HepG2 (cell line): ENCODE data around the gene ZNF628. TPM values are rescaled to one million over a fixed set of nuclear protein-coding genes. Genes with fewer than 3 reads are reported as not detected.

Source experiments
- ATAC-seq: fragments of 200-7000 bp; cut with Tn5 transposase; 3 replicates; pipeline ENCODE4 v1.9.1; 2020; ENCODE audit warnings: mild to moderate bottlenecking, moderate library complexity
- BruUV-seq: library from RNA; stranded (reverse); fragments of 400-500 nt; replicated peaks from 2 replicates; lab custom pipeline; 2021; lab: Mats Ljungman, UMichigan
- CTCF ChIA-PET: fragments of 300-600 bp; formaldehyde crosslinking; extraction: SDS; loops from one replicate; lab custom pipeline; 2021; ENCODE audit warnings: low total read pairs, inconsistent platforms, low intra/inter-chr PET ratio; lab: Yijun Ruan, JAX
- POLR2A ChIA-PET: fragments of 350-600 bp; sonication (Branson Sonifier 250); formaldehyde crosslinking; loops from one replicate; lab custom pipeline; 2020; ENCODE audit warnings: antibody characterized with exemption, inconsistent platforms; lab: Yijun Ruan, JAX
- DNase-seq: peaks from one replicate; pipeline ENCODE4 v3.0.0-alpha.2; 2015; ENCODE audit warnings: low spot score
- FAIRE-seq: peaks from 3 replicates; lab custom pipeline; 2011; peaks lifted over from hg19 to GRCh38; lab: Jason Lieb, UNC
- H2AFZ ChIP-seq: one replicate; pipeline ENCODE4 v1.6.1; 2011; ENCODE audit warnings: low read length, inconsistent platforms
- H3K27ac ChIP-seq: fragments of 300-600 bp; 3 replicates; pipeline ENCODE4 v1.8.0; 2011; ENCODE audit warnings: mixed run types, mild to moderate bottlenecking, mixed read lengths, low read length, inconsistent platforms; ENCODE audit not compliant: insufficient read depth; ENCODE audit errors: extremely low read length
- H3K27me3 ChIP-seq, 2 experiments: fragments of 200-600 bp in 1 of 2; 2 replicates in 1 of 2; 3 replicates in 1 of 2; pipeline versions ENCODE4 v1.6.0 to v1.8.0; 2011; ENCODE audit warnings: low read length in 2 of 2, mild to moderate bottlenecking in 2 of 2, moderate library complexity in 2 of 2, inconsistent platforms in 1 of 2; ENCODE audit not compliant: insufficient read depth in 2 of 2, control insufficient read depth in 1 of 2
- H3K36me3 ChIP-seq, 2 experiments: fragments of 200-600 bp in 1 of 2; replicated peaks in 1 of 2; 2 replicates in 1 of 2; 3 replicates in 1 of 2; pipeline versions ENCODE4 v1.5.1 to v1.8.0; 2011; ENCODE audit warnings: low read length in 2 of 2, inconsistent platforms in 1 of 2; ENCODE audit not compliant: insufficient read depth in 2 of 2, control insufficient read depth in 1 of 2
- H3K4me1 ChIP-seq: 2 replicates; pipeline ENCODE4 v1.5.1; 2012; ENCODE audit warnings: low read length, inconsistent platforms; ENCODE audit not compliant: insufficient read depth
- H3K4me2 ChIP-seq: 2 replicates; pipeline ENCODE4 v1.6.0; 2011; ENCODE audit warnings: low read depth, low read length, inconsistent platforms
- H3K4me3 ChIP-seq, 3 experiments: fragments of 200-600 bp in 1 of 3; sonication (generic), shearing (Covaris generic) in 1 of 3; replicated peaks in 1 of 3; 2 replicates each; pipeline ENCODE4 v1.5.1; 2011 to 2016; ENCODE audit warnings: low read length in 3 of 3, inconsistent platforms in 2 of 3, low read depth in 2 of 3, mild to moderate bottlenecking in 2 of 3, control low read depth in 1 of 3, mixed read lengths in 1 of 3; ENCODE audit not compliant: insufficient read depth in 1 of 3
- H3K79me2 ChIP-seq: one replicate; pipeline ENCODE4 v1.6.1; 2011; ENCODE audit warnings: low read length, inconsistent platforms; ENCODE audit not compliant: insufficient read depth
- H3K9ac ChIP-seq: 2 replicates; pipeline ENCODE4 v1.6.0; 2011; ENCODE audit warnings: mild to moderate bottlenecking, low read depth, low read length, inconsistent platforms; ENCODE audit not compliant: insufficient read depth
- H3K9me3 ChIP-seq: 2 replicates; pipeline ENCODE4 v1.5.1; 2012; ENCODE audit warnings: mild to moderate bottlenecking, low read length
- H4K20me1 ChIP-seq: 2 replicates; pipeline ENCODE4 v1.6.0; 2011; ENCODE audit warnings: inconsistent platforms, mild to moderate bottlenecking, low read length, moderate library complexity; ENCODE audit not compliant: insufficient read depth
- BRD4 ChIP-seq: sonication (generic); formaldehyde crosslinking; IDR thresholded peaks from 2 replicates; pipeline ENCODE4 v1.4.0; 2020; ENCODE audit warnings: missing genetic modification reagents
- CBX5 ChIP-seq: sonication (generic); formaldehyde crosslinking; IDR thresholded peaks from 2 replicates; pipeline ENCODE4 v1.4.0; 2020; ENCODE audit warnings: missing genetic modification reagents, borderline replicate concordance
- CEBPG ChIP-seq: IDR thresholded peaks from 2 replicates; pipeline ENCODE4 v1.6.1; 2016
- ELF3 ChIP-seq: IDR thresholded peaks from 2 replicates; pipeline ENCODE4 v1.6.1; 2016; ENCODE audit warnings: missing genetic modification reagents, missing compliant biosample characterization
- ELF4 ChIP-seq: sonication (generic); formaldehyde crosslinking; IDR thresholded peaks from 2 replicates; pipeline ENCODE4 v1.5.0; 2020; ENCODE audit warnings: missing genetic modification reagents, mild to moderate bottlenecking, moderate library complexity, borderline replicate concordance
- GATA4 ChIP-seq: sonication (generic); IDR thresholded peaks from 2 replicates; pipeline ENCODE4 v1.6.1; 2016; ENCODE audit warnings: antibody characterized with exemption, low read depth, borderline replicate concordance
- GTF3A ChIP-seq: sonication (generic); formaldehyde crosslinking; conservative IDR thresholded peaks from 2 replicates; pipeline ENCODE4 v1.4.0; 2020; ENCODE audit warnings: mild to moderate bottlenecking, missing genetic modification reagents
- KAT8 ChIP-seq: IDR thresholded peaks from 2 replicates; pipeline ENCODE4 v1.6.1; 2016; ENCODE audit warnings: missing genetic modification reagents, missing compliant biosample characterization
- MAX ChIP-seq: IDR thresholded peaks from 2 replicates; pipeline ENCODE4 v1.6.1; 2012; ENCODE audit warnings: inconsistent platforms
- MIXL1 ChIP-seq: IDR thresholded peaks from 2 replicates; pipeline ENCODE4 v1.6.1; 2016
- MTF2 ChIP-seq: sonication (generic); formaldehyde crosslinking; IDR thresholded peaks from 2 replicates; pipeline ENCODE4 v1.5.0; 2020; ENCODE audit warnings: missing genetic modification reagents, borderline replicate concordance
- NFYB ChIP-seq: sonication (generic); formaldehyde crosslinking; IDR thresholded peaks from 2 replicates; pipeline ENCODE4 v1.4.0; 2020; ENCODE audit warnings: missing genetic modification reagents
- PITX1 ChIP-seq: sonication (generic); formaldehyde crosslinking; IDR thresholded peaks from 2 replicates; pipeline ENCODE4 v1.5.1; 2020; ENCODE audit warnings: mild to moderate bottlenecking, missing genetic modification reagents
- RBFOX2 ChIP-seq: fragments of 200-400 bp; formaldehyde crosslinking; IDR thresholded peaks from 2 replicates; pipeline ENCODE4 v1.6.1; 2017; ENCODE audit warnings: low read depth, mild to moderate bottlenecking, low read length
- SAP130 ChIP-seq: IDR thresholded peaks from 2 replicates; pipeline ENCODE4 v1.6.1; 2016; ENCODE audit warnings: low read depth
- SATB2 ChIP-seq: sonication (generic); formaldehyde crosslinking; IDR thresholded peaks from 2 replicates; pipeline ENCODE4 v1.5.0; 2020; ENCODE audit warnings: missing genetic modification reagents
- ZBTB7A ChIP-seq: sonication (generic); formaldehyde crosslinking; IDR thresholded peaks from 2 replicates; pipeline ENCODE4 v1.8.0; 2022; ENCODE audit warnings: mild to moderate bottlenecking, missing genetic modification reagents
- ZFP1 ChIP-seq: IDR thresholded peaks from 2 replicates; pipeline ENCODE4 v1.6.1; 2016
- ZNF317 ChIP-seq: sonication (generic); formaldehyde crosslinking; IDR thresholded peaks from 2 replicates; pipeline ENCODE4 v1.5.0; 2020; ENCODE audit warnings: mild to moderate bottlenecking, missing genetic modification reagents
- ZNF430 ChIP-seq: sonication (generic); formaldehyde crosslinking; IDR thresholded peaks from 2 replicates; pipeline ENCODE4 v1.9.0; 2021; ENCODE audit warnings: mild to moderate bottlenecking, missing genetic modification reagents
- WGBS: methylation state at CpG from one replicate; pipeline ENCODE4 v1.1.6; 2017; ENCODE audit warnings: low lambda C conversion rate; 5-methylcytosine and 5-hydroxymethylcytosine counted together
- in situ Hi-C: cut with HindIII; loops from 2 replicates; pipeline ENCODE4 v1.10.0; 2017; ENCODE audit warnings: low pct_unique_long_range_greater_than_20kb; ENCODE audit not compliant: extremely low pct_ligation_motif_present
- intact Hi-C: fragments of 100-400 bp; cut with micrococcal nuclease; formaldehyde crosslinking; loops from one replicate; pipeline ENCODE4 v1.10.0; 2022; ENCODE audit not compliant: unreplicated experiment
- polyA plus RNA-seq, 8 experiments: library from polyadenylated mRNA; depleted of rRNA in 3 of 8; stranded (reverse) in 7 of 8; unstranded in 1 of 8; fragments of >200 nt; fragmentation: Illumina TruSeq in 4 of 8; extraction: Trizol in 4 of 8; gene quantifications; 2 replicates each; pipeline versions ENCODE4 v1.2.1 to v1.2.3, GENCODE V29; 2011 to 2016; ENCODE audit warnings: low read depth in 4 of 8, missing spikeins in 1 of 8, mixed read lengths in 1 of 8; ENCODE audit not compliant: insufficient read depth in 1 of 8
- total RNA-seq, 5 experiments: library from RNA; depleted of rRNA; stranded (reverse); fragments of >200 nt; fragmentation: Illumina TruSeq; extraction: Trizol; gene quantifications; 2 replicates each; pipeline ENCODE4 v1.2.3, GENCODE V29; 2016; ENCODE audit warnings: low read depth in 1 of 5
- TF ChIP-seq, protein P1 (sequence below): sonication (generic); formaldehyde crosslinking; IDR thresholded peaks from 2 replicates; pipeline ENCODE4 v1.4.0; 2020; ENCODE audit warnings: missing genetic modification reagents
- TF ChIP-seq, protein P2 (sequence below): sonication (generic); formaldehyde crosslinking; IDR thresholded peaks from 2 replicates; pipeline ENCODE4 v1.5.0; 2020; ENCODE audit warnings: missing genetic modification reagents
- TF ChIP-seq, protein P3 (sequence below): sonication (generic); formaldehyde crosslinking; IDR thresholded peaks from 2 replicates; pipeline ENCODE4 v1.9.0; 2021; ENCODE audit warnings: missing genetic modification reagents, borderline replicate concordance

The ZNF628 gene
- total and polyA plus RNA-seq, 2 of the 13 experiments (the other 11 are each of a cell fraction or from before 2014, with no cell fraction given): 0.54 to 1.2 TPM

DNA sequence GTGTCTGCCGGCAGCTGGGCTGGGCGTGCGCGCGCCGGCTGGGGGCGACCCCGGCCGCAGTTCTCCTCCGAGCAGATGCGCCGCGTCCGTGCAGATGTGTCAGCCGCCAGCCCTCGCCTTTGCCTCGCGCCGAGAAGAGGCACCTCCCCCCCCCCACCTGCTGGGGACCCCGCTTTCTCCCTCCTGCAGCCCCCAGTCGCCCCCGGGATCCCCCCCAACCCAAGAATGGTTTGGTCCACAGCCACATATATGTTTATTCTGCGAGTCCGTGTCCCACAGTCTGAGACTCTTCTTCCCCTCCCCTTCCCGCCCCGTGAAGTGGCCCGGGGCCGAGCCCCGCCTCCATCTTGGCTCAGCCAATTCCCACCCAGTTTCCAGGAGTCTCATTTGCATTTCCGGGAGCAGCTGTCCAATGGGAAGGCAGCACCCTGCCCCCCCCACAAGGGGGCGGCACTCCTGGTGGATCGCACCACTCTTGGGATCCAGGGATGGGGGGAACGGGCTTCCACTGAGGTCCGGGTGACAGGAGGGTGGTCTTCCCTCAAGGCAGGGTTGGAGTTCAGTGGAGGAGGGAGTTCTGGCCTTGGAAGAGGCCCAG lies 23.6 kb upstream of the ZNF628 start:
- DNase-seq: peak; percentile 44
- TF ChIP-seq ELF3 (CRISPR knock-in tag) (no peak), CBX5 (no peak), NFYB (CRISPR knock-in tag) (peak; percentile 51), GATA4 (no peak), MTF2 (CRISPR knock-in tag) (no peak), ZFP1 (CRISPR knock-in tag) (no peak), ZBTB7A (CRISPR knock-in tag) (no peak), SATB2 (CRISPR knock-in tag) (no peak), MAX (no peak), MIXL1 (CRISPR knock-in tag) (no peak), GTF3A (CRISPR knock-in tag) (no peak), SAP130 (CRISPR knock-in tag) (no peak), RBFOX2 (peak; percentile 34; the same call in 1 of the 2 replicates), KAT8 (CRISPR knock-in tag) (no peak), ZNF317 (CRISPR knock-in tag) (no peak), ZNF430 (no peak), ELF4 (no peak), BRD4 (CRISPR knock-in tag) (no peak), PITX1 (no peak), CEBPG (CRISPR knock-in tag) (no peak)
- TF ChIP-seq, protein P1, sequence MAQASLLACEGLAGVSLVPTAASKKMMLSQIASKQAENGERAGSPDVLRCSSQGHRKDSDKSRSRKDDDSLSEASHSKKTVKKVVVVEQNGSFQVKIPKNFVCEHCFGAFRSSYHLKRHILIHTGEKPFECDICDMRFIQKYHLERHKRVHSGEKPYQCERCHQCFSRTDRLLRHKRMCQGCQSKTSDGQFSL (CRISPR knock-in tag): peak; percentile 92
- TF ChIP-seq, protein P2, sequence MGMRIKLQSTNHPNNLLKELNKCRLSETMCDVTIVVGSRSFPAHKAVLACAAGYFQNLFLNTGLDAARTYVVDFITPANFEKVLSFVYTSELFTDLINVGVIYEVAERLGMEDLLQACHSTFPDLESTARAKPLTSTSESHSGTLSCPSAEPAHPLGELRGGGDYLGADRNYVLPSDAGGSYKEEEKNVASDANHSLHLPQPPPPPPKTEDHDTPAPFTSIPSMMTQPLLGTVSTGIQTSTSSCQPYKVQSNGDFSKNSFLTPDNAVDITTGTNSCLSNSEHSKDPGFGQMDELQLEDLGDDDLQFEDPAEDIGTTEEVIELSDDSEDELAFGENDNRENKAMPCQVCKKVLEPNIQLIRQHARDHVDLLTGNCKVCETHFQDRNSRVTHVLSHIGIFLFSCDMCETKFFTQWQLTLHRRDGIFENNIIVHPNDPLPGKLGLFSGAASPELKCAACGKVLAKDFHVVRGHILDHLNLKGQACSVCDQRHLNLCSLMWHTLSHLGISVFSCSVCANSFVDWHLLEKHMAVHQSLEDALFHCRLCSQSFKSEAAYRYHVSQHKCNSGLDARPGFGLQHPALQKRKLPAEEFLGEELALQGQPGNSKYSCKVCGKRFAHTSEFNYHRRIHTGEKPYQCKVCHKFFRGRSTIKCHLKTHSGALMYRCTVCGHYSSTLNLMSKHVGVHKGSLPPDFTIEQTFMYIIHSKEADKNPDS (CRISPR knock-in tag): no peak
- TF ChIP-seq, protein P3, sequence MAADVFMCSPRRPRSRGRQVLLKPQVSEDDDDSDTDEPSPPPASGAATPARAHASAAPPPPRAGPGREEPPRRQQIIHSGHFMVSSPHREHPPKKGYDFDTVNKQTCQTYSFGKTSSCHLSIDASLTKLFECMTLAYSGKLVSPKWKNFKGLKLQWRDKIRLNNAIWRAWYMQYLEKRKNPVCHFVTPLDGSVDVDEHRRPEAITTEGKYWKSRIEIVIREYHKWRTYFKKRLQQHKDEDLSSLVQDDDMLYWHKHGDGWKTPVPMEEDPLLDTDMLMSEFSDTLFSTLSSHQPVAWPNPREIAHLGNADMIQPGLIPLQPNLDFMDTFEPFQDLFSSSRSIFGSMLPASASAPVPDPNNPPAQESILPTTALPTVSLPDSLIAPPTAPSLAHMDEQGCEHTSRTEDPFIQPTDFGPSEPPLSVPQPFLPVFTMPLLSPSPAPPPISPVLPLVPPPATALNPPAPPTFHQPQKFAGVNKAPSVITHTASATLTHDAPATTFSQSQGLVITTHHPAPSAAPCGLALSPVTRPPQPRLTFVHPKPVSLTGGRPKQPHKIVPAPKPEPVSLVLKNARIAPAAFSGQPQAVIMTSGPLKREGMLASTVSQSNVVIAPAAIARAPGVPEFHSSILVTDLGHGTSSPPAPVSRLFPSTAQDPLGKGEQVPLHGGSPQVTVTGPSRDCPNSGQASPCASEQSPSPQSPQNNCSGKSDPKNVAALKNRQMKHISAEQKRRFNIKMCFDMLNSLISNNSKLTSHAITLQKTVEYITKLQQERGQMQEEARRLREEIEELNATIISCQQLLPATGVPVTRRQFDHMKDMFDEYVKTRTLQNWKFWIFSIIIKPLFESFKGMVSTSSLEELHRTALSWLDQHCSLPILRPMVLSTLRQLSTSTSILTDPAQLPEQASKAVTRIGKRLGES (CRISPR knock-in tag): no peak

More for the DNA sequence above, 23.6 kb upstream of the ZNF628 start:
- Histone ChIP-seq H3K27ac (no peak overlapping the region), H3K36me3 (peaks cover 0 to 11% of the 10 kb centered on the region in 2 experiments; a peak in 3 of 5 replicates), H3K9me3 (no peaks in the 10 kb centered on the region), H3K4me1 (peaks cover 14% of the 10 kb centered on the region), H2AFZ (no peak overlapping the region), H3K9ac (no peak overlapping the region), H3K27me3 (peaks cover 0 to 17% of the 10 kb centered on the region in 2 experiments; a peak in 3 of 5 replicates), H4K20me1 (peaks cover 10% of the 10 kb centered on the region; the same call in 1 of the 2 replicates), H3K4me3 (no peak overlapping the region), H3K4me2 (no peak overlapping the region), H3K79me2 (peaks cover 3% of the 10 kb centered on the region)
- ATAC-seq (peak; percentile 35), FAIRE-seq (no peak)
- intact Hi-C loops: no loop called here
- in situ Hi-C loops: no loop called here
- 94% methylated on average over 30 of the region's 34 CpGs for WGBS
- no TSS peak for BruUV-seq
- CTCF ChIA-PET: no interaction called here
- POLR2A ChIA-PET: interaction anchor here (0.7 to 3.3 kb wide), 2 partner anchors 9 to 46 kb away, joined by 3 to 11 read pairs; partner anchors contain the start of genes ISOC2 and UBE2S
